Measurements from ENCODE around the gene TMEM132A.
A peak's percentile ranks its signal among the peaks of the same experiment; 100 is the strongest.
"Not testable (repeated sequence)": the region's sequence is repeated elsewhere in the genome, so short reads cannot be mapped to it uniquely, and the experiment has no call there.

Gene TMEM132A

DNA sequence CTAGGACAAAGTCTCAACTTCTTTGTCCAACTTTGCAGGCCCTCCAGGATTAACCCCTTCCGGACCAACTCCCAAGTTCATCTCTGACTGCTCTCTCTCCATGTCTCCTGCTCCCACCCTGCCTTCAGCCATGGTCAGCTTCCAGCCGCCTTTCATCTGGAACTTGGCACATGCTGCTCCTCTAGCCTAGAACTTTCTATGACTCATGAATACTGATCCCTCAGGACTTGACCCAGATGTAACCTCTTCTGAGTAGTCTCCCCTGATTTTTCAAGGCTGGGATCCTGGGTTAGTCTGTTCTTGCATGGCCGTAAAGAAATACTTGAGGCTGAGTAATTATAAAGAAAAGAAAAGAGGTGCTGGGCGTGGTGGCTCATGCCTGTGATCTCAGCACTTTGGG lies 32.9 kb downstream of the TMEM132A start:
- no peak for DNase-seq (ENCODE audit: low read depth, low spot score)

DNA sequence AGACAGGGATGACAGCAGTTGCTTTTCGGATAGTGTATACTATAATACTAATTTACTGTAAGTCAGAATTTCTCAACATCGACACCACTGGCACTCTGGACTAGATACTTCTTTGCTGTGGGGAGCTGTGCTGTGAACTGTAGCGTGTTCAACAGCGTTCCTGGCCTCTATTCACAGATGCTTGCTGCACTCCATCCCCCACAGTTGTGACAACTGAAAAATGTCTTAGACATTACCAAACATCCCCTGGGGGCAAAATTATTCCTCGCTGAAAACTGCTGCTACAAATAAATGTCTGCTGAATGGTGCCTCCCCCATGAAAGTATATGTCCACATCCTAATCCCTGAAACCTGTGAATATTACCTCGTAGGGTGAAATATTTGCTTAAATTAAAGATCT lies 35.2 kb downstream of the TMEM132A start:
- no peak for DNase-seq (ENCODE audit: low read depth, low spot score)

DNA sequence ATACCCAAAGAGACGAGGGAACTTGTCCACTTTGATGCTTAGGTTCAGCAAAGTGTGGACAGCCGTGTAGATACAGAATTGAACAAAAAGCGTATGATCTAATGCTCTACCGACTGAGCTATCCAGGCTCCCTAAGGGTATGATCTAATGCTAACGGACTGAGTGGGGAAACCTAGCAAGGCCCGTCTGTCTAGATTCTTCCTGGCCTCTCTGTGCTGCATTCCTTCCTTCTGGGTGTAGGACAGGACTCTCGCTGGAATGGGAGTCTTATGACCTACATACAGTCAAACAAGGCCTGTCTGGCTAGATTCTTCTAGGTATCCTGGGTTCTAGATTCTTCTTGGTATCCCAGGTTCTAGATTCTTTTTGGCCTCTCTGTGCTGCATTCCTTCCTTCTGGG lies 36.1 kb downstream of the TMEM132A start:
- DNase-seq (ENCODE audit: low read depth, low spot score): peak; percentile 62

- no peak for DNase-seq (ENCODE audit: low read depth, low spot score)
These were observed 40.5 kb downstream of the TMEM132A start for GRCh38 chr11:60964801-60965200.

DNA sequence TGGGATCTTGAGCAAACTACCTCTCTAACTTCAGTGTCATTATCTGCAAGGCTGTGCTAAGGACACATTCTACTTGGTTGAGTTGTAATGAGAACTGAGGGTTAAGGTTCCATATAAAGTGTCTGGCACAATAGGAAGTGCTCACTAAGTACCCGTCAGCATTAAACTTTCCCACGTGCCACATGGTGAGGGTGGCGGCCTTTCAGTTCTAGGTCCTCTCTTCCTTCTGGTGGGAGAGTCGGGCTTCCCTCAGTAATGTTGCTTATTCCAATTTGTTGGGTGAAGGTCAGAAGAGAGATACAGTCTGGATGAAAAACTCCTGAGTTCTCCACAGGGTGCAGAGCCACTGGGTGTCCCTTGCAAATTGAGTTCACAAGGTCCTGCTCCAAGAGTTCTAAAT lies 42.6 kb downstream of the TMEM132A start:
- DNase-seq (ENCODE audit: low read depth, low spot score): no peak

GRCh38 chr11:60968223-60968622 lies 44.0 kb downstream of the TMEM132A start:
- no peak for DNase-seq (ENCODE audit: low read depth, low spot score)

DNA sequence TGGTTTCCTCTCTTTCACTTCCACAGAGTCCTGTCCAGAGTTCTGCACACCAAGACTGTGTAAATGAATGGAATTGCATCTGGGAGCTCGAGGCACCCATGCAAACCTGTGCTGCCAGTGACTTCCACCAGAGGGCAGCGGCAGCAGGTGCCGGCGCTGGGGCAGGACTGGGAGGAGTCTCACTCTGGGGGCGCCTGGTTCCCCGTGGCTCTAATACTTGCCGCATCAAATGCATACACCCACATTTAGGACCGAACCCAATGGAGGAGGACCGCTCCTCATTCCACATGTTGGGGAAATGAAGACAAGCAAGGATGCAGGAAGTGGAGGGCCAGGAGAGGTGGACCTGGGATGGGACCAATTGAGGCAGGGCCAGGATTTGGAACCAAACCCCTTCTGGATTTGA lies 46.1 kb downstream of the TMEM132A start:
- peak; percentile 61 for DNase-seq (ENCODE audit: low read depth, low spot score)

GRCh38 chr11:60970890-60971289 lies 46.6 kb downstream of the TMEM132A start:
- no peak for DNase-seq (ENCODE audit: low read depth, low spot score)

- no peak for DNase-seq (ENCODE audit: low read depth, low spot score)
These were observed 47.3 kb downstream of the TMEM132A start, which contains the start of gene CD6 for GRCh38 chr11:60971520-60971919. Gene CD6 (plus strand): TSS chr11:60971680. CDS start chr11:60971866, 186 bp downstream.

- no peak for DNase-seq (ENCODE audit: low read depth, low spot score)
These were observed 48.1 kb downstream of the TMEM132A start for GRCh38 chr11:60972182-60973030.

DNA sequence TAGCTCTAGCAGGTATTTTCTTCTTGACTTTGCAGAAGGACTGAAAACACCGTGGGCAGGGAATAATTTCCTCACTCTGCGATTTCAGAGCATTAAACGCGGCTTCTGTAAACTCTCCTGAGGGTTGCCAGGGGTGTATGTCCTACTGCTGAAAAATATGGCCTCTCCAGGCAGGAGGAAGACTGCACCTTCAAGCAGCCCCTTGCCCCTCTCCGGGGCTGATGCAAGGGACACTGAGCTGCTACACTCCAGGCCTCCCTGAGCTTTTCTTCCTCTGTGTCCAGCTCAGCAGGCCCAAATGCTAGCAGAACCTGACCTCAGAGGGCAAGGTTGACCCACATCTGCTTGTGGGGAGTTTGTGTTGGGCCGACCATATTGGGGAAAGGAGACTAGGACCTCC lies 49.4 kb downstream of the TMEM132A start:
- no peak for DNase-seq (ENCODE audit: low read depth, low spot score)

DNA sequence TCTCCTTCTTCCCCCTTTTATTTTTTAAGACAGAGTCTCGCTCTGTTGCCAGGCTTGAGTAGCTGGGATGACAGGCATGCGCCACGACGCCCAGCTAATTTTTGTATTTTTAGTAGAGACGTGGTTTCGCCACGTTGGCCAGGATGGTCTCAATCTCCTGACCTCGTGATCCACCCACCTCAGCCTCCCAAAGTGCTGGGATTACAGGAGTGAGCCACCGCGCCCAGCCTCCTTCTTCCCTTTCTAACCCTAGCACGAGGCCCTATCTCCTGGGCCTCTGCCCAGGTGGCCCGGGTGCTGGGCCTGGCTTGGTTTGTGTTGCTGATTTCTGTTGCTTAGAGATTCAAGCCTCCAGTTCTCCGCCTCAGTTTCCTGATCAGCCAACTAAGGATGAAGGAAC lies 50.1 kb downstream of the TMEM132A start:
- not testable (repeated sequence) for DNase-seq (ENCODE audit: low read depth, low spot score)

GRCh38 chr11:60974726-60975125 lies 50.5 kb downstream of the TMEM132A start:
- DNase-seq (ENCODE audit: low read depth, low spot score): no peak

GRCh38 chr11:60977224-60977623 lies 53.0 kb downstream of the TMEM132A start:
- no peak for DNase-seq (ENCODE audit: low read depth, low spot score)

DNA sequence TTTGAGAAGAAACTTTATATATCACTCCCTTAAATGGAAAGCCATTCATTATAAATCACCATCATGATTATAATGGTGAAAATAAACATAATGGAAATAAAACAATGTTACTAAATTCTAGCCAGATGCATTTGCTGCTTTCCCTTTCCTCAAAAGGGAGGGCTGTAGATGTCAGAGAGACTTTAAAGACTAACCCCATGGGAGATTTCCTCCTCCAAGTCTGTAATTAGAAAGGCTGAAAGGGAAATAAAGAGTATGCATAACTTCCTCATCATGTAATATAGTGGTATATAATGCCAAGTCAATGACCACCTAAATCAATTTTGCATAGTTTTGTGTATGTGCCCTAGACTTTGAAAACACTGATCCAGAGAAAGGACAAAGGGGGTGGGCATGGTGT lies 53.6 kb downstream of the TMEM132A start:
- no peak for DNase-seq (ENCODE audit: low read depth, low spot score)

DNA sequence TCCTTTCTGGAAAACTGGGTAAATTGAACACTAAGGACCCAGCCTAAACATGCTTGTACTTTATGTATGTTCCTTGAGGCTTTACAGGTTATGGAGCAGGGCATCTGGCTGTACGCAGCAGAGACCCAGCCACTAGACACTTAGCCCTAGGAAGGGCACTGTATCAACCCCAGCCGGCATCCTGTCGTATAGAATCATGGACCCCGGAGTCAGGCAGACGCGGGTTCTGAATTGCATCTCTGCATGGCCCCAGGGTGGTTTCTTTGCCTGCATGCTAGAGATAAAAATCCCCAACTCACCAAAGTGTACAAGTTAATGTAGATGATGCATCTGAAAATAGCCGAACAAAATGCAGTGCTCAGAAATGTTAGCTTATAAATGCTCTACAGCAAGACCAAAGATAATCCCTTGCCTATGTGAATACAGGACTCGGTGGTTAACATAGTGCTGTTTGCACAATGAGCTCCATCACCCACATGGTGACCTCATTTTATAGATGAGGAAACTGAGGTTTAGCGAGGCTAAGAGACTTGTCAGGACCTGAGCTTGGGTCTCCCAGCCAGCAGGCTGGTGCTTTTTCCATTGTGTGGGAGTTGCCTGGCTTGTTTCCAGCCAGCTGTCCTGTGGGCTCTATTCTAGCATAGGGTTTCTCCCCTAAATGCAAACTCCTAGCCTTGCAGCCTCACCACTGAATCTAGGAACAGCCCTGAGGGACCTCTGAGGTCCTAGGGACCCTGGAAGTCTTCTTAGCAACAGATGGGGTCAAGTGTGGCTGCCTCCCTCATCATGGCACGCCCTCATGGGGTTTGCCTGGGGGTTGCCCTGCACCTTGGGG lies 54.5 kb downstream of the TMEM132A start:
- DNase-seq (ENCODE audit: low read depth, low spot score): no peak

- DNase-seq (ENCODE audit: low read depth, low spot score): no peak
These were observed 57.3 kb downstream of the TMEM132A start for GRCh38 chr11:60981515-60981914.

GRCh38 chr11:60982184-60982583 lies 57.9 kb downstream of the TMEM132A start:
- no peak for DNase-seq (ENCODE audit: low read depth, low spot score)

GRCh38 chr11:60984149-60984548 lies 59.9 kb downstream of the TMEM132A start:
- no peak for DNase-seq (ENCODE audit: low read depth, low spot score)

- peak; percentile 88 for DNase-seq (ENCODE audit: low read depth, low spot score)
These were observed 60.4 kb downstream of the TMEM132A start for GRCh38 chr11:60984636-60985035.

GRCh38 chr11:60985501-60985900 lies 61.2 kb downstream of the TMEM132A start:
- no peak for DNase-seq (ENCODE audit: low read depth, low spot score)
